Panc1 (cell line): Measurements from ENCODE around the gene UACA. TPM values are rescaled to one million over a fixed set of nuclear protein-coding genes. Genes with fewer than 3 reads are reported as not detected.

Experiments used
- ATAC-seq: fragments of 200-7000 bp; cut with Tn5 transposase; 2 replicates; pipeline ENCODE4 v1.9.1; 2020; ENCODE audit warnings: mild to moderate bottlenecking, moderate library complexity
- BruUV-seq: library from RNA; stranded (reverse); fragments of 400-500 nt; replicated peaks from 2 replicates; lab custom pipeline; 2021; lab: Mats Ljungman, UMichigan
- CTCF ChIA-PET: fragments of 300-600 bp; sonication (Branson Sonifier 250); formaldehyde crosslinking; loops from one replicate; lab custom pipeline; 2022; ENCODE audit warnings: antibody characterized with exemption; lab: Charles Lee
- POLR2A ChIA-PET: fragments of 300-600 bp; sonication (Branson Sonifier 250); formaldehyde crosslinking; loops from one replicate; lab custom pipeline; 2022; ENCODE audit warnings: antibody characterized with exemption; lab: Charles Lee
- DNase-seq: peaks from one replicate; pipeline ENCODE4 v3.0.0-alpha.2; 2010; ENCODE audit warnings: low read depth, low spot score
- H3K27ac ChIP-seq: 2 replicates; pipeline ENCODE4 v1.5.1; 2011; ENCODE audit warnings: mild to moderate bottlenecking, low read length, inconsistent platforms
- H3K27me3 ChIP-seq: fragments of 200-500 bp; sonication (Bioruptor generic); 2 replicates; pipeline ENCODE4 v1.6.0; 2014; ENCODE audit warnings: low read length, inconsistent platforms; ENCODE audit not compliant: control insufficient read depth, insufficient read depth
- H3K36me3 ChIP-seq: fragments of 200-500 bp; sonication (Bioruptor generic); 2 replicates; pipeline ENCODE4 v1.5.1; 2014; ENCODE audit warnings: inconsistent platforms, mild to moderate bottlenecking, low read length, moderate library complexity; ENCODE audit not compliant: control insufficient read depth, insufficient read depth
- H3K4me1 ChIP-seq: 2 replicates; pipeline ENCODE4 v1.5.1; 2011; ENCODE audit warnings: inconsistent platforms, mild to moderate bottlenecking, low read length, moderate library complexity; ENCODE audit not compliant: control insufficient read depth, insufficient read depth
- H3K4me3 ChIP-seq, 2 experiments: 2 replicates each; pipeline ENCODE4 v1.5.1; 2011 to 2012; ENCODE audit warnings: low read depth in 2 of 2, low read length in 2 of 2, mild to moderate bottlenecking in 2 of 2, inconsistent platforms in 1 of 2, moderate library complexity in 1 of 2
- H3K9me3 ChIP-seq: fragments of 200-500 bp; sonication (Bioruptor generic); 2 replicates; pipeline ENCODE4 v1.5.1; 2014; ENCODE audit warnings: low read depth, mild to moderate bottlenecking, inconsistent platforms, low read length, moderate library complexity; ENCODE audit not compliant: control insufficient read depth, insufficient read depth
- POLR2AphosphoS5 ChIP-seq: IDR thresholded peaks from 2 replicates; pipeline ENCODE4 v1.6.1; 2012; ENCODE audit warnings: mild to moderate bottlenecking, low read depth, low read length, moderate library complexity
- SIN3A ChIP-seq: IDR thresholded peaks from 2 replicates; pipeline ENCODE4 v1.6.1; 2012; ENCODE audit warnings: low read depth, mild to moderate bottlenecking, low read length, moderate library complexity, borderline replicate concordance; ENCODE audit not compliant: insufficient read depth
- TCF7L2 ChIP-seq: IDR thresholded peaks from 2 replicates; pipeline ENCODE4 v1.6.1; 2011; ENCODE audit warnings: mild to moderate bottlenecking, low read depth, low read length, inconsistent platforms
- in situ Hi-C: cut with HindIII; loops from 2 replicates; pipeline ENCODE4 v1.10.0; 2016; ENCODE audit warnings: low sequenced_read_pairs, low pct_unique_long_range_greater_than_20kb
- intact Hi-C: fragments of 100-400 bp; cut with micrococcal nuclease; formaldehyde crosslinking; loops from one replicate; pipeline ENCODE4 v1.10.0; 2022; ENCODE audit not compliant: unreplicated experiment
- total RNA-seq: library from RNA; stranded (reverse); gene quantifications from one replicate; pipeline ENCODE4 v1.2.1, GENCODE V29; 2021; ENCODE audit not compliant: unreplicated experiment
- TF ChIP-seq, protein P1 (sequence below), 2 experiments: IDR thresholded peaks; 2 replicates each; pipeline ENCODE4 v1.6.1; 2011 to 2012; ENCODE audit warnings: low read depth in 2 of 2, control low read depth in 1 of 2, low read length in 1 of 2, mild to moderate bottlenecking in 1 of 2, moderate library complexity in 1 of 2; ENCODE audit not compliant: insufficient read depth in 1 of 2
- TF ChIP-seq, protein P2 (sequence below): fragments of 450-650 bp; IDR thresholded peaks from 2 replicates; pipeline ENCODE4 v1.5.1; 2017; ENCODE audit warnings: mild to moderate bottlenecking

UACA gene
- total RNA-seq, 1 experiment from 2014 or later = 303 TPM

DNA sequence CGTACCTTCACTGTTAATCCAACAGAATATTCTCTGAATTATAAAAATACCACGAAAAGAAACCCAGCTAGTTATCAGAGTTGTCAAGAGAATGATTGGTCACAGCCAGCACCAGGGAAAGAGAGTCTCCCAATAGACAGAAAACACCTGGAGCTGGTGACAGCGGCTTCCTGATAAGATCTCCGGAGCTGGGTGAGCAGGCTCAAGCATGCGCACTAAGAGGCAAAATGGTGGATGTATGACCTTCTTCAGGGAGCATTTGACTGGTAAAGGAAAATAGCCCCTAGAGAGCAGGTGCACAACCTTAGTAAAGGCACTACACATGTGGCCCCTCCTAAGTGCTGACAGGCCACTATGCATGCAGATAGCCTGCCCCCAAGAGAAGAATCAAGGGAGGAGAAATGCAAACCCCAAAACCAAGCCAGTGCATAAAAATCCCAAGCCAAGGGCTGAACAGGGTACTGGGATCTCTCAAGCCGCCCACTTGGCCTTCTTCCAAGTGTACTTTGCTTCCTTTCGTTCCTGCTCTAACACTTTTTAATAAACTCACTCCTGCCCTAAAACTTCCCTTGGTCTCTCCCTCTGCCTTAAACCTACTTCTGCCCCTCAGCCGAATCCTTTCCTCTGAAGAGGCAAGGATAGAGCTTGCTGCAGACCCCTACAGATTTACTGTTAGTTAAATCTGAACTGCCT is 93.2 kb downstream of the UACA start:
- Histone ChIP-seq H3K36me3 (peaks cover 74% of the 10 kb centered on the region), H3K9me3 (no peaks in the 10 kb centered on the region), H3K4me1 (no peaks in the 10 kb centered on the region; the same call in 1 of the 2 replicates), H3K27ac (no peak overlapping the region), H3K27me3 (no peaks in the 10 kb centered on the region), H3K4me3 (no peak overlapping the region)
- CTCF ChIA-PET = interaction anchor here (0.5 to 0.7 kb wide), 3 partner anchors 20 to 141 kb away, joined by 3 to 10 read pairs (median 4); no protein-coding TSS in a partner anchor
- BruUV-seq = no TSS peak
- intact Hi-C loops = no loop called here
- in situ Hi-C loops = no loop called here
- POLR2A ChIA-PET = no interaction called here
- TF ChIP-seq, protein P1, sequence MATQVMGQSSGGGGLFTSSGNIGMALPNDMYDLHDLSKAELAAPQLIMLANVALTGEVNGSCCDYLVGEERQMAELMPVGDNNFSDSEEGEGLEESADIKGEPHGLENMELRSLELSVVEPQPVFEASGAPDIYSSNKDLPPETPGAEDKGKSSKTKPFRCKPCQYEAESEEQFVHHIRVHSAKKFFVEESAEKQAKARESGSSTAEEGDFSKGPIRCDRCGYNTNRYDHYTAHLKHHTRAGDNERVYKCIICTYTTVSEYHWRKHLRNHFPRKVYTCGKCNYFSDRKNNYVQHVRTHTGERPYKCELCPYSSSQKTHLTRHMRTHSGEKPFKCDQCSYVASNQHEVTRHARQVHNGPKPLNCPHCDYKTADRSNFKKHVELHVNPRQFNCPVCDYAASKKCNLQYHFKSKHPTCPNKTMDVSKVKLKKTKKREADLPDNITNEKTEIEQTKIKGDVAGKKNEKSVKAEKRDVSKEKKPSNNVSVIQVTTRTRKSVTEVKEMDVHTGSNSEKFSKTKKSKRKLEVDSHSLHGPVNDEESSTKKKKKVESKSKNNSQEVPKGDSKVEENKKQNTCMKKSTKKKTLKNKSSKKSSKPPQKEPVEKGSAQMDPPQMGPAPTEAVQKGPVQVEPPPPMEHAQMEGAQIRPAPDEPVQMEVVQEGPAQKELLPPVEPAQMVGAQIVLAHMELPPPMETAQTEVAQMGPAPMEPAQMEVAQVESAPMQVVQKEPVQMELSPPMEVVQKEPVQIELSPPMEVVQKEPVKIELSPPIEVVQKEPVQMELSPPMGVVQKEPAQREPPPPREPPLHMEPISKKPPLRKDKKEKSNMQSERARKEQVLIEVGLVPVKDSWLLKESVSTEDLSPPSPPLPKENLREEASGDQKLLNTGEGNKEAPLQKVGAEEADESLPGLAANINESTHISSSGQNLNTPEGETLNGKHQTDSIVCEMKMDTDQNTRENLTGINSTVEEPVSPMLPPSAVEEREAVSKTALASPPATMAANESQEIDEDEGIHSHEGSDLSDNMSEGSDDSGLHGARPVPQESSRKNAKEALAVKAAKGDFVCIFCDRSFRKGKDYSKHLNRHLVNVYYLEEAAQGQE (IDR thresholded peaks at IDR 0.05; ENCODE audit: insufficient read depth in 1 of 2, low read depth in 2 of 2, low read length in 1 of 2) = no peak
- TF ChIP-seq POLR2AphosphoS5 (no peak), SIN3A (no peak), TCF7L2 (no peak)
- TF ChIP-seq, protein P2, sequence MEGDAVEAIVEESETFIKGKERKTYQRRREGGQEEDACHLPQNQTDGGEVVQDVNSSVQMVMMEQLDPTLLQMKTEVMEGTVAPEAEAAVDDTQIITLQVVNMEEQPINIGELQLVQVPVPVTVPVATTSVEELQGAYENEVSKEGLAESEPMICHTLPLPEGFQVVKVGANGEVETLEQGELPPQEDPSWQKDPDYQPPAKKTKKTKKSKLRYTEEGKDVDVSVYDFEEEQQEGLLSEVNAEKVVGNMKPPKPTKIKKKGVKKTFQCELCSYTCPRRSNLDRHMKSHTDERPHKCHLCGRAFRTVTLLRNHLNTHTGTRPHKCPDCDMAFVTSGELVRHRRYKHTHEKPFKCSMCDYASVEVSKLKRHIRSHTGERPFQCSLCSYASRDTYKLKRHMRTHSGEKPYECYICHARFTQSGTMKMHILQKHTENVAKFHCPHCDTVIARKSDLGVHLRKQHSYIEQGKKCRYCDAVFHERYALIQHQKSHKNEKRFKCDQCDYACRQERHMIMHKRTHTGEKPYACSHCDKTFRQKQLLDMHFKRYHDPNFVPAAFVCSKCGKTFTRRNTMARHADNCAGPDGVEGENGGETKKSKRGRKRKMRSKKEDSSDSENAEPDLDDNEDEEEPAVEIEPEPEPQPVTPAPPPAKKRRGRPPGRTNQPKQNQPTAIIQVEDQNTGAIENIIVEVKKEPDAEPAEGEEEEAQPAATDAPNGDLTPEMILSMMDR = no peak
- ATAC-seq (no peak; the same call in 1 of the 2 replicates), DNase-seq (no peak)

DNA sequence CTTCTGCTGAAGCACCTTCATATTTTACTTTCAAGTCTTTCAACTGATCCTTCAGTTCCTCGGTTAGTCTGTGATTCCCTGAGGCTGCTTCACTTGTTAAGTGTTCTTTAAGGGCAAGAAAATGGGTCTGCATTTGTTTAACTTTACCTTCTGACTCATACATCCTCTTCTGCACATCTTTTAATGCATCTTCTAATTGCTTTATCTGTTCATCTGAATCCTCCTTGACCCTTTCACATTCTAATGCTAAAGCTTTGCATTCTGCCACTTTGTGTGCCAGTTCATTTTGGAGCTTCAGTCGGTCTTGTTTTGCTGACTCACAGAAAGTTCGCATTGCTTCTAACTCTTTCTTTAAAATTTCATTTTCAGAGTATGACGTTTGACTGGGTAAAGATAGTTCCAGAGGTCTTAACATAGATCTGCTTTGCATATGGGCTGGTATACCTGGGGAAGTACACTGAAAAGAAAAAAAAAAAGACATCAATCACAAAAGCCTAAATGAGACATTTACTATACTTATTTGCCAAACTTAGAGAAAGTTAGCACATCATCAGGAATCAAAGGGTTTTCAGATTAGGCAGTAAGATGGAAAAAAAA is 94.3 kb downstream of the UACA start:
- in situ Hi-C loops (no loop called here), intact Hi-C loops (no loop called here)
- CTCF ChIA-PET = interaction anchor here (0.5 to 0.8 kb wide), 2 partner anchors 28 to 142 kb away, joined by 3 to 10 read pairs; no protein-coding TSS in a partner anchor
- no peak for DNase-seq
- no peak overlapping the region for H3K27ac ChIP-seq
- POLR2A ChIA-PET = interaction anchor here (0.7 kb wide), 1 partner anchor 53 kb away, joined by 3 read pairs; no protein-coding TSS in a partner anchor
- H3K4me3 ChIP-seq = no peak overlapping the region
- H3K36me3 ChIP-seq = peaks cover 82% of the 10 kb centered on the region
- TF ChIP-seq TCF7L2 (no peak), POLR2AphosphoS5 (no peak), SIN3A (no peak)
- TF ChIP-seq, protein P2 = no peak
- H3K27me3 ChIP-seq = no peaks in the 10 kb centered on the region
- no TSS peak for BruUV-seq
- no peak for ATAC-seq
- H3K4me1 ChIP-seq = no peaks in the 10 kb centered on the region; the same call in 1 of the 2 replicates
- no peaks in the 10 kb centered on the region for H3K9me3 ChIP-seq
